GM21515 (cell line): ENCODE data around the gene IRF2BP2.

Experiments
- ATAC-seq: cut with Tn5 transposase; IDR thresholded peaks from one replicate; pipeline ENCODE4 v1.9.1; 2021; ENCODE audit not compliant: unreplicated experiment

Gene IRF2BP2

DNA sequence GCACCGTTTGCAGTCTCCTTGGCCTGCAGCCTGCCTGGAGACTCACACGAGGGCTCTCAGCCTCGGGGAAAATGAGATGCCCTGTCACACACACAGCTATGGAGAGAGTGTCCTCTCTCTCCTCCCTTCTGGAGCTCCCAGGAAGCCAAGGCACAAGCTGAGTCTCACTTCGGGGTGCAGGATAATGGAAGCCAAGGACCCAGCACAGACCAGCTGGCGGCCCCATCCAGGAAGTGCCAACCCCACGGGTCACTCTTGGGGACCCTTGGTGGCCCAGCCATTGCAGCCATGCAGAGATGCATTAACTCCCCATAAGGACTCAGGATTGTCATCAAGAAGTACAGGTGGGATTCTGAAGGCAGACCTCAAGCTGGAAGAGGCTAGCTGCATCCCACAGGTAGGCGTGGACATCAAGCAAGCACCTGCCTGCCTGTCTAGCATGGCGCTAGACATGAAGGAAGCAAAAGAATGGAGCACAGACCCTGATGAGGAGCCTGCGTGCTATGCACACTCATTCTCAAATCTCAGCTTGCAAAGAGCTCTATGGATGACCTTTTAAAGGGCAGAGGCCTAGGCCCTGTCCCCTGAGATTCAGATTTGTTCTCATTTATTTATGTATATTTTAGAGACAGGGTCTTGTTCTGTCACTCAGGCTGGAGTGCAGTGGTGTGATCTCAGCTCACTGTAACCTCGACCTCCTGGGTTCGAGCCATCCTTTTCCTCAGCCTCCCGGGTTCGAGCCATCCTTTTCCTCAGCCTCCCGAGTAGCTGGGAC, 49.9 kb downstream of the IRF2BP2 start:
- no peak for ATAC-seq

DNA sequence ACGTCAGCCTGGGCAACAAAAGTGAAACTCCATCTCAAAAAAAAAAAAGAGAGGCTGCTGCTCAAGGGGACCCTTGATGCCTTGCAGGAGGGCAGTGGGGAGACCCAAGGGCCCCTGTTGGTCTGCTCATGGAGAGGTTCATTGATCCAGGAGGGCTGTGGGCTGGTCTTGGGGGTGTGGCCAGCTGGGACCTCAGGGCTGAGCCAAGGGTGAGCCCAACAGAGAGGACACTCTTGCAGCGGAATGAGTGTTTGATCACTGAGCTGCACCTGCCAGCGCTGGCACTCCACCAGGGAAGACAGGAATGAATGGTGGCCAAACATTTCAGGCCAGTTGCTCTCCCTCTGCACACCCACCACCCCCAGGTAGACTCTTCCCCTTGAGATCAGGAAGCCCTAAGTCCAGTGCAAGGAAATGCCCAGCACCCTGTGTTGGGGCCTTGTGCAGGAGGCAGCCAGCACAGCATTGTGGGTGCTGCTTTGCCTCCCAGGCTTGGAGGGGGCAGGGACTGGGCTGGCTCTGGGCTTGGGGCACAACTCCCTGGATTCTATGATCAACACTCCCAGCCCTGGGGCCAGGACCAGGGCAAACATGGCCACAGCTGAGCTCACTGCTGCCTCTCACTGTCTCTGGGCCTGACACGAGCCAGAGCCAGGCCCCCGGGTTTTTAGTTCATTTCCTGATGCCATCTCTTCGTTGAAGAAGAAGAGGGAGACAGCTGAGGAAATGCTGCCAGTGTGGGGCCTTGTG, 50.7 kb downstream of the IRF2BP2 start:
- no peak for ATAC-seq

DNA sequence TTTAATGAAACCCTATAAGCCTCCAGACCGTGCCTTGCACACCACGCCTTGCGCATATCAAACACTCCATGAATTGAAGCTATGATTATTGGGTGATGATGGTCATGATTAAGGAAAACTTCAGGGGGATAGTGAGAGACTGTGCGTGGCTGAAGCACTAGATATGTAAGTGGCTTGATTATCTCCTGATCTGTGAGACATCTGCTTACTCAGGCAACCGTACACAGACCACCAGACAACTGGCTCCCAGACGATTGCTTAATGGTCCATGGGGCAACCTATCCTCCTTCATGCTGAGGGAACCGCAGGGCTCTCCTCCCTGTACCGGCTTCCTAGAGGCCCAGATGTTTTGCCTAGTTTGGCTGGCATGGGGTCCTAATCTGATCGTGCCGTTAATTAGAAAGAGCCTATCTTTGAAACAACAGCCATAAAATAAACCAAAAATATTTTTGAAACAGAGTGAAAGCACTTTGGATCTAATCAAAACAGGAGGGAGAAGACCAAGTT, 51.6 kb downstream of the IRF2BP2 start:
- ATAC-seq, result no peak

DNA sequence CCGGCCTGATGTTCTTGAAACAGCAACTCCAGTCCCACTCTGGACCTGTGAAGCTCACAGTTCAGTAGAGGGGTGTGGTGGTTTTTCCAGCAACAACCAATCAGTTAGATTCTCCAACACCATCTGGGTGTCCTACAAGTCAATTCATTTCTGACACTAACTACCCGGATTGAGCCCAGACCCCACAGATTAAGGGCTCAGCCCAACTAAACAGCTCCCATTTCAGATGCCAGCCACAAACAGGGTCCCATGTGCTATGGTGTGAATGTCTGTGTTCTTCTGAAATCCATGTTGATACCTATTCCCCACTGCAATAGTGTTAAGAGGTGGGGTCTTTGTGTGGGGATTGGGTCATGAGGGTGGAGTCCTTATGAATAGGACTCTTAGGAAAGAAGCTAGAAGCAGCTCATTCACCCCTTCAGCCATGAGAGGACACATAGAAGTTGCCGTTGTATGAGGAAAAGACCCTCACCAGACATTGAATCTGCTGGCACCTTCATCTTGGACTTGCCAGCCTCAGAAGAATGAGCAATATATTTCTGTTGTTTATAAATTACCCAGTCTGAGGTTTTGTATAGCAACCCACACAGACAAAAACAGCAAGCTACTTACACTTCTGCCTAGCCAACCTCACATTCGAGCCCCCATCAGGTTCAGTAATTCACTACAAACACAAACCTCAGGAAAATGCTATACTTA, 53.6 kb downstream of the IRF2BP2 start:
- ATAC-seq, result no peak

DNA sequence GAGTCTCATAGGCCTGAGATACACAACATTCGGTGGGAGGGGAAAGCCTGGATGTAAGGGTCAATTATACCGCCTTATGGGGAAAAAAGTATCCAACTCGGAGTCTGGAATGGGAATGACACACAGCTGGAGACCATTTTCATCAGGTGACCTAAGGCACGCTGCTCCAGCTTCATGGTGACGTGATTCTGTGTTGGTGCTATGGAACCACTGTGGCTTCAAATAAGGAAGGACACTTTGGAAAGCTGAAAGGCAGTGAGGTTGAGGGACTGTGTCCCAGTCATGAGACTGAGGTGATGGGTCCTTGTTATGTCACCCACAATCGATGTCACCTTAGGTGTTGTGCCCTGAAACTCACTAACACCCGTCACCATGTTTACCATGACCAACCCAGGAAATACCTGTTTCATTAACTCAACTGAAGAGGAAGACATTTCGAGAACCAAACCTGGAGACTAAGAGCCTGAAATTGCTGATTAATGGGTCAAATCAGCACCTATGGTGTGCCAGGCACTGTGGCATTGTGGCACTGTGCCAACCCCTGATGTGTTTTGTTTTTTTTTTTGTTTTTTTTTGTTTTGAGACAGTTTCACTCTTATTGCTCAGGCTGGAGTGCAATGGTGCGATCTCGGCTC, 54.5 kb downstream of the IRF2BP2 start:
- no peak for ATAC-seq

DNA sequence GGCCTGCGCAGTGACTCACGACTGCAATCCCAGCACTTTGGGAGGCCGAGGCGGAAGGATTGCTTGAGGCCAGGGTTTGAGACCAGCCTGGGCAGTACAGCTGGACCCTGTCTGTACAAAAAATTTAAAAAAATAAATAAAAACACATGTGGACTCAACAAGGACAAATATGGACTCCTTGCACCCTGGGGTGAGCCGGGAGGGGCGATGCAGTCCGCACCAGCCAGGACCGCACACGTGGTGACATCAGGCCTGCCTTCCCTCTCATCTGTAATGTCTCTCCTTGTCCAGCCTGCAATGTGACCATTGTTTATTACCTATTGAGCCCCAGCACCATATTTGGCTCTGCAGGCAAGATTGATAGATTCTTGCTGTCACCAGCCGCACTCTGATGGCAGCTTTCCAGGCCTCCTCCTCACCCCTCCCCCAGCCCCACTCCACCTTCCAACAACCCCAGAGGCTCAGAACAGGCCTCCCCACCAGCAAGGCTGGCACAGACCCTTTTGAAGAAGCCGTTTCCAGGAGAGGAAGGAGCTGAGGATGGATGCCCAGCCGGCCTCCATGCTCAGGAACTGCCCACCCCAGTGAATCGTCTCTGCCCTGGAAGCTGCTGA, 55.2 kb downstream of the IRF2BP2 start:
- no peak for ATAC-seq
